CD4-positive, alpha-beta T cell treated with Interleukin-4 for 4 hours (primary cell): Measurements from ENCODE around the gene PAF1.
"Not testable (repeated sequence)": the region's sequence is repeated elsewhere in the genome, so short reads cannot be mapped to it uniquely, and the experiment has no call there.

Source experiments
- DNase-seq: peaks from one replicate; pipeline ENCODE4 v3.0.0-alpha.2; 2020

The PAF1 gene

DNA sequence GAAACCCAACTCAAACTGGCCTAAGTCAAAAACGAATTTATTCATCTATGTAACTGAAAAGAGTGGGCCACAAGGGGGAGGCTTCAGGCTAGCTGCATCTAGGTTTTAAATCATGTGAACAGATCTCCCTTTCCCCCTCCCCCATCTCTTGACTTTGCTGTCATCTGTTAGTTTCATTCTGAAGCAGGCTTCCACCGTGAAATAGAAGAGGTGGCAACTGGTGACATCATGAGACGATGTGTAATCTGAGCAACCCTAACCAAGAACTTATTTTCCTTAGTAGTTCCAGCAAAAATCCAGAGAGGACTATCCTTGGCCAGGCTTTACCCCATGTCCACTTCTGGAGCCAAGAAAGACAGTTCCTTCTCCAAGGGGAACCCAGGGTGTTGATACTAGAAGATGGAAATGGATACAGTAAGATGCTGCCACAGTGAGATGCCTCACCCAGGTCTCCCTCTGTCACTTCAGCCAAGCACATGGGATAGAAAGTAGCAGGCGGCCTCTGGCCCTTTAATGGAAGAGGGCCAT lies 39.3 kb downstream of the PAF1 start:
- peak; percentile 14 for DNase-seq

DNA sequence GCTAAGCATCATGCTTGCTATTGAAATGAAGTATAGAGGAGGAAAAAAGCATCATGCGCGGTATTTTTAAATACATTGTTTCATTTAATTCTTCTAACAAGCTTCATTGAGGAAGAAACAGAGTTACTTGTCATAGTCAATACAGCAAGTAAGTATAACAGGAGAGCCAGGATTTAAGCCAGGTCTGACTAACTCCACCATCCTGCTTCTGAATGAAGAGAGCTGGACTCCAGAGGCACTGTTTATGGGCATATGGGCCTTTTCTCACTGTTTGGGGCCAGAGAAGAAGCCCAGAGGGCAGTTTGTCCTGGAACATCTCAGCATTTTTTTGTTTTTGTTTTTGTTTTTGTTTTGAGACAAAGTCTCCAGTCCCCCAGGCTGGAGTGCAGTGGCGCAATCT lies 40.8 kb downstream of the PAF1 start:
- DNase-seq = no peak

DNA sequence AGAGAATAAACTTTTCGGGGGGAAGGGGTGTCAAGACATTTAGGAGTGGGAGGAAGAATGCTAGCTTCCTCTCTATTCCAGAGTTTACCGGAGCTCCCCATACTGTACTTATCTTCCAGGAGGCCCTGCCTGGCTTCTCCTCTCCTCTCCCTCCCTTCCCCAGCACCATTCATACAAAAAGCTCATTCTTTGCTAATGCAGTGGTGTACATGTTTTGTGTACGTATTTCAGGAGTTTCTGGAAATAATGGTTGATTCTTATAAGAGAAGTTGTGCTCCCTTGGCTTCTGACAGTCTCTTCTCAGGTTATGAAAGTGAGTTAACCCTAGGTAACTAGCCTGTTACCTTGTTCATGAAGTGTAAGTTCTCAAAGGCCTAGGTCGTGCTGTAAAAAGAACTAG lies 41.6 kb downstream of the PAF1 start:
- DNase-seq = no peak

DNA sequence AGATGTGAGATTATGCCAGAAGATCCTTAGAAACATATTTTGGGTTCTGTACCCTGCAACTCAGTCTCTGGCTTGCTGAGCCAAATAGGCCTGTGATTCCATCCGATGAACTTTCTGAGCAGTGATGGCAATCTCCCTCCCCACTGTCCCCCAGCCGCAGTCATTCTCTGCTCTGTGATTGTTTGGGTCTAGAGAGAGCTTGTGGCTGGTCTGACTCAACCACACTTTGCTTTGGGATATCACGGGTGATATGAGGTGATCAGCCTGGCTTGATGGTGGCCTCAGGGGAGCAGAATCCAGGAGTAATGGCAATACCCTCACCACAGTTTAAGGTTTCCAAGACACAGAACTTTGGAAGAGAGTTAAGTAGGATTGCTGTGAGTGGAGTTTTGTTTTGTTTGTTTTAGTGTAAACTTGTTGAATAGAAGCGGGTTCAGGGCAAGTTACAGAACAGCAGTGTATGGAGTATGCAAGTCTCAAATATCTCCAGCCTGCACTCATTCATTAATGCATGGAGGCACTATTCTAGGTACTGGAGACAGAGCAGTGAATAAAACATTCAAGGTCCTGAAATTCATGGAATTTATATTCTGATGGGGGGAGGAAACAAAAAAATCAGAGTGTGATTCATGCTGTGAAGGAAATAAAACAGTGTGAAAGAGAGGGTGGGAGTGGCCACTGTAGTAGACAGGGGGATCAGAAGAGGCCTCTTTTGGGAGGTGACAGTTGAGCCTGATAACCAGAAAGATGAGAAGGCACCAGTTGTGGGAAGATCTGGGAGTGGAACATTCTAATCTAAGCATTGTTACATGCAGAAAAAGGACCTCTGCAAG lies 43.4 kb downstream of the PAF1 start:
- no peak for DNase-seq

DNA sequence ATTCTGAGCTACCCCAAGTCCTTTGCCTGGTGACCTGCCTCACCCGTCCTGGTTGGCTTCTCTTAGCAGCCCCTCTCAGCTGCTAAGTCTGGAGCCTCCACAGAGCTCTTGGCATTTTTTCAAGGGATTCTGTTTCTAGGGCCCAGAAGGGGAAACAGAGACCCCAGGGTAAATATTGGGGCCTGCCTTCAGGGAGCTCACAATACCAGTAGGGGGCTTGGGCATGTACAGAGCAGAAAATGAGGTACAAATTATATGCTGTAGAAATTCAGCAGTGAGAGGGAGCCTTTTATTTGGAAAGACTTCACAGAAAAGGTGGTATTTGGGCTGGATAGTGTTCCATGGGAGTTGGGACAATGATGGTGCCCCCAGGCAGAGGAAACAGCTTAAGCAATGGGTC lies 45.0 kb downstream of the PAF1 start:
- DNase-seq = no peak

DNA sequence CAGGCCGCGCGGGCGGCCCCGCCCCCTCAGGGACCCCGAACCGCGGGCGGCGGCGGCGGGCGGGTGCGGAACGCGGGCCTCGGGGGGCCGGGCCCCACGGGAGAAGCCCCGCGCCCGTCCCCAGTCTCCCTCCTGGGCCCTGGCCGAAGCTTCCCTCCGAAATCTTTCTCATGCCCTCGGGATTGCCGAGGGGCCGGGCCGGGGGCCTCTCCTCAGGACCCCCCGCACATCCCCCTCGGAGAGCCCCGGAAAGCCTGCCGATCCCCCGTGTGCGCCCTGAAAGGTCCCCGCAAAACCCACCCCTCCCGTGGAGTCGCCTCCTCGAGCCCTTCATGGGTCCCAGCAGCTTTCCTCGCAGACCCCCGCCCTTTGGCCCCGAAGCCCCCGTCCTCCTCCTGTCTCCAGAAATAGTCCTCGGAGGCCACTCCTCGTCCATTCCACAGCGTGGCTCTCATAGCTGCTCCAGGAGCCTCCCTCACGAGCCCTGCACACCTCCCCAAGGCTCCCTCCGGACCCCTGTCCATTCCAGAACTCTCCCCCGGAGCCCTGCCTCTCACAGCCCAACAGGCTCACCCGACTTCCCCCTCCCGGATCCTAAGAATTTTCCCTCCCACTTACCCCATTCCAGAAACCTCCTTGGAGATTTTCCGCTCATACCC lies 48.1 kb downstream of the PAF1 start:
- no peak for DNase-seq

DNA sequence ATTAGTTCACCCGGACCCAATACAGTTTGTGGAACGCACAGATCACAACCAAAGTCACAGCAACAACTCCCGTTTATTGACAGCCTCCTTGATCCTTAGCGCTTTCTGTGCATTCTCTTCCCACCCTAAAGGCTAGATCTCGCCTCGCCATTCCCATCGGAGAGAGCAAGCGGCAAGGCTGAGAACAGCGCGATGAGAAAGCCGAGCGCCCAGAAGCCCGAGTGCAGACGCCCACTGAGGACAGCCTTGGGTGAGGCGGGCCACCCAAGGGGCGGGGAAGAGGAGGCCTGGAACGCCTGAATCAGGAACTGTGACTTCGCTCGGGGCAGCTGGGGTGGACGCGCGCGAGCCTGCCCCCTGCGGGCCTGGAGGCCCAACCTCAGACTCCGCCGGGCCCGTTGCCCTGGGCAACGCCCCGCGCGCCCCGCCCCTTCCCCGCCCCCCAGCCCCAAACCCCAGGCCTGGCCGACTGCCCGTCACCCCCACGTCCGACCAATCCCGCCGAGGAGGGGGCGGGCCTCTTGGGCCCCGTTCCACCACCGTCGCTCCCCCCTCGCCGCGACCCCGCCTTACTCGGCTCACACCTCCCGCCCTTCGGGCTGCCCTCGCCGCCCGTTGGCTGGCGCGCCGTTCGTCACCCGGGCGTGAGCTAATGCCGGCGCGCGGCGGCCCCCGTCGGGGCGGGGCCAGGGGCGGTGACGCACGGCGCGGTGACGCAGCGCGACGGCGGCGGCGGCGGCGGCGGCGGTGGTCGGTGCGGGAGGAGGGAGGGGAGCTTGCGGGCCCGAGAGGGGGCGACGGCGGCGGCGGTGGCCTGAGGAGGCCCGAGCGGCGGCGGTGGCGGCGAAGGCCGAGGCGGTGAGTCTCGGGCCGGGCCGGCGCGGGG lies 48.9 kb downstream of the PAF1 start, which contains the start of gene SAMD4B:
Gene SAMD4B, plus strand, starts transcription at position 703 of the 886 bp plus-strand sequence. CDS start 14,473 bp downstream, outside the sequence.
- peak; percentile 99 for DNase-seq

DNA sequence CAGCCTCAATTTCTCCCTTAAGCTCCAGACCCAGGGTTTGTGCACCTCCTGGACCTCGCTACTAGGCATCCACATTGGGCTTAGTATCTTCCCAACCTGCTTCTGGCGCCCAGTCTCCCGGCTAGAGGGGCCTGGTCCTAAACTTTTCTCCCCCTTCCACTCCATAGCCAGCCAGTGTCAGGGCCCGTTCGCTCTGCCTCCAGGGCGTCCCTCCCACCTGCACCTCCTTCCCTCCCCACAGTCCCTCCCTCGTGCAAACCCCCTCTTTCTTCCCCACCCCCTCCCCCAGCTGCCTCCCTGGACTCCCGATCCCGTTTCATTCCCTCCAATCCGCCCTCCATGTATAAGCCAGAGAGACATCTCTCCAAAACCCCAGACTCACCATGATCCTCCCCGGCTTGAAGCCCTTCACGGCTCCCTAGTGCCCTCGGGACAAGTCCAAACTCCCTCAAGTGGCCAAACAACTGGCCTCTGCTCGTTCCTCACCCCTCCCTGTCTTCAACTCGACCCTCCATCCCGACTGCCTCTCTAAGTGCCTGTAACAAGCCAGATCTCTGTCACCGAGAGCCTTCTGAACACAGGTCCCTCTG lies 49.7 kb downstream of the PAF1 start:
- DNase-seq = no peak

DNA sequence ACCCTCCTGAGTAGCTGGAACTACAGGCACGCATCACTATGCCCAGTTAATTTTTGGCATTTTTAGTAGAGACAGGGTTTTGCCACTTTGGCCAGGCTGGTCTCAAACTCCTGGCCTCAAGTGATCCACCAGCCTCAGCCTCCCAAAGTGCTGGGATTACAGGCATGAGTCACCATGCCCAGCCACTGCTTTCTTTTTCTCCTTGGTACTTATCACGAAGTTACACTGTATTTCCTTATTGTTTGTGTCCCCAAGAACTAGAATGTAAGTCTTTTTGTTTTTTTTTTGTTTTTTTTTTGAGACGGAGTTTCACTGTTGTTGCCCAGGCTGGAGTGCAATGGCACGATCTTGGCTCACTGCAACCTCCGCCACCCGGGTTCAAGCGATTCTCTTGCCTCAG lies 50.8 kb downstream of the PAF1 start:
- DNase-seq = not testable (repeated sequence)

DNA sequence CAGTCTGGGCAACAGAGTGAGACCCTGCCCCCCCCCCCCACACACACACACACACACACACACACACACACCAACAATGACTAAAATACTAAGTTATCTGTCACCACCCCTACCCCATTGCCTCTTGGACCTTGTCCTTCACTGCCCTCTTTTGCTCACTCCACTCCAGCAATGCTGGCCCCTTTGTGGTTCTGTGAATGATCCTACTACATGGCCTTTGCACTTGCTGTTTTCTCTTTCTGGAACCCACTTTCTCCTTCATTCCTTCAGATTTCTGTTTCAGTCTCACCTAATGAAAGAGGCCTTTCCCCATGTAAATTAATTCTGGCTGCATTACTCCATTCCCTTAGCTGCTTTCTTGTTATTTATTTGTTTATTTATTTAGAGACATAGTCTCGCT lies 51.2 kb downstream of the PAF1 start:
- DNase-seq = no peak

DNA sequence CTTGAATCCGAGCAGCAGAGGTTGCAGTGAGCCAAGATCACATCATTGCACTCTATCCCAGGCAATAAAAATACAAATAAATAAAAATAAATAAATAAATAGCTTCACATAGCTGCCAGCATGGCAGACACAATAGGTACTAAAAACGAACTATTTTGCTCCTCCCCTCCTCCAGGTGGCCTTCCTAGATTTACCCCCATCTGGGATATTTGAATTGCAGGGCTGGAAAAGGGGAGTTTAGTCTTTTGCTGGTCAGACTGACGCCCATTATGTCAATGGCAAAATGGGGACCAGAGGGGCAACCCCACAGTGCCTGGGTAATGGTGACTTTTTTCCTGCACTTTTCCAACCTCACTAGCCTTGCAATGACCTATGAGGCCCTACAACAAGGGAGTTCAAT lies 54.4 kb downstream of the PAF1 start:
- DNase-seq = no peak
